ENCODE measurements around the gene FNDC5.

Gene FNDC5

GRCh38 chr1:32886828-32887414, 16.2 kb upstream of the FNDC5 start:
- H3K27ac ChIP-seq: no peak overlapping the region

GRCh38 chr1:32886004-32886827, 15.5 kb upstream of the FNDC5 start, which contains the start of gene HPCA:
Gene HPCA, plus strand, starts transcription at chr1:32886491. Its CDS starts 2,408 bp downstream, at chr1:32888899.
- no peak within 1 kb of the TSS for H3K27ac ChIP-seq
- TF ChIP-seq ZFX (IDR thresholded peaks at IDR 0.05; ENCODE audit: borderline replicate concordance) (no peak), CTCF (IDR thresholded peaks at IDR 0.05) (peak; percentile 87)

More at GRCh38 chr1:32886828-32887414, 16.2 kb upstream of the FNDC5 start:
- TF ChIP-seq ZFX (IDR thresholded peaks at IDR 0.05; ENCODE audit: borderline replicate concordance): no peak
- peak; percentile 47 for TF ChIP-seq CTCF (IDR thresholded peaks at IDR 0.05)

GRCh38 chr1:32885676-32886003, 14.9 kb upstream of the FNDC5 start:
- no peak for TF ChIP-seq CTCF (IDR thresholded peaks at IDR 0.05)
- no peak for TF ChIP-seq ZFX (IDR thresholded peaks at IDR 0.05; ENCODE audit: borderline replicate concordance)

GRCh38 chr1:32884726-32885125, 14.0 kb upstream of the FNDC5 start:
- TF ChIP-seq ZFX (IDR thresholded peaks at IDR 0.05; ENCODE audit: borderline replicate concordance) (no peak), CTCF (IDR thresholded peaks at IDR 0.05) (no peak)
- H3K27ac ChIP-seq: no peak overlapping the region

More at GRCh38 chr1:32885676-32886003, 14.9 kb upstream of the FNDC5 start:
- H3K27ac ChIP-seq: no peak overlapping the region

- H3K27ac ChIP-seq: no peak overlapping the region
- TF ChIP-seq ZFX (IDR thresholded peaks at IDR 0.05; ENCODE audit: borderline replicate concordance): no peak
- TF ChIP-seq CTCF (IDR thresholded peaks at IDR 0.05): no peak
Observed at GRCh38 chr1:32884032-32884372, 13.3 kb upstream of the FNDC5 start.

GRCh38 chr1:32883338-32884031, 12.8 kb upstream of the FNDC5 start:
- no peak for TF ChIP-seq ZFX (IDR thresholded peaks at IDR 0.05; ENCODE audit: borderline replicate concordance)
- TF ChIP-seq CTCF (IDR thresholded peaks at IDR 0.05): no peak
- H3K27ac ChIP-seq: no peak overlapping the region
